GM12874 (cell line): ENCODE results near the gene PRDM16.

Source experiments
- CTCF ChIP-seq: IDR thresholded peaks from 2 replicates; pipeline ENCODE4 v1.5.1; 2011; ENCODE audit warnings: low read depth, mild to moderate bottlenecking, control low read depth, low read length, moderate library complexity; ENCODE audit not compliant: insufficient read depth

The PRDM16 gene

GRCh38 chr1:3134381-3135072, 65.5 kb downstream of the PRDM16 start:
- TF ChIP-seq CTCF: no peak

GRCh38 chr1:3135073-3135702, 66.2 kb downstream of the PRDM16 start:
- TF ChIP-seq CTCF: no peak

GRCh38 chr1:3135744-3136455, 66.9 kb downstream of the PRDM16 start:
- TF ChIP-seq CTCF: no peak

- TF ChIP-seq CTCF: no peak
Measured at GRCh38 chr1:3136532-3136931, 67.5 kb downstream of the PRDM16 start.

GRCh38 chr1:3137111-3138100, 68.4 kb downstream of the PRDM16 start:
- TF ChIP-seq CTCF: no peak

- no peak for TF ChIP-seq CTCF
Measured at GRCh38 chr1:3138623-3139151, 69.7 kb downstream of the PRDM16 start.
